PC-9 (cell line): ENCODE data around the gene ME1.

Experiments
- EZH2 ChIP-seq: fragments of 200-600 bp; sonication (generic); IDR thresholded peaks from 2 replicates; pipeline ENCODE4 v1.8.0; 2017; ENCODE audit warnings: antibody characterized with exemption, low read depth
- TF ChIP-seq, protein P1 (sequence below): fragments of 200-600 bp; sonication (generic); conservative IDR thresholded peaks from 2 replicates; pipeline ENCODE4 v1.6.1; 2017; ENCODE audit warnings: mixed run types, antibody characterized with exemption, mild to moderate bottlenecking, moderate library complexity

DNA sequence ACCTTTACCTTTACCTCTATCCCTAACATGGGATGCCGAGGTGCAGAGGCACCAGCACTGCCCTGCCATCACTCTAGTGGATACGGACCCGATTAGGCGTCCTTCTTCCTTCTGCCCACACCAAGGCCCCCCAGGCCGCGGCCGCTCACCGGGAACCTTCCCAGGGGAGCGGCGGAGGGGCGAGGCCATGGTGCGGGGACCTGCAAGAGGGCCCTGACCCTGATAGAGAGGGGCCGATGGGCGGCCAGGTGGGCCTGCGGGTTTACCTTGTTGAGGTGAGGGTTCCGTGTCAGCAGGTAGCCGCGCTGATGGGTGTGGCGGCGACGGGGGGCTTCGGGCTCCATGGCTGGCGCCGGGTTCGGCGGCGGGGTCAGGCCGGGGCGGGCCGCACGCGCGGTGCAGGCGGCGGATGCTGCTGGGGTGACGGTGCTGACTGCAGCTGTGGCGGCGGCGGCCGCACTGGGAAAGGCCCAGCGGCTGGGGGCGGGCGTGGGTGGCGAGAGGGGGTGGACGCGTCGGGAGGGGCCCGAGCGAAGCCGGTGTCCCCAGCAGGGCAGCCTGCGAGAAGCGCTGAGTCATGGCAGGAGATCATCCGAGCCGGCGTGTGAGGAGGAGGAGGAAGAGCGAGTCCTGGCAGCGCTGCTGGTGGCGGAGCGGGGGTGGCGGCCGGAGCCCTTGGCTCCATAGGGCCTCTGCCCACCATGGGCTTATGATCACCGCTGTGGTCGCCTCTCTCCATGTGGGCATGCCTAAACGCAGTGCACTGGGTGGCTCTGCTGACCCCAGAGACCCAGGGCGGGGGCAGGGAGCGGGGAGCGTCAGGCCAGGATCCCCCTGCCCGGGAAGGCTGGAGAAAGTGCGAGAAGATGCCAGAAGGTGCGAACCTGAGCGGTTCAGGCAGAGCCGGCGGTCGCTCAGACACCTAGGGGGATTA lies at the start of gene ME1:
- TF ChIP-seq, protein P1, sequence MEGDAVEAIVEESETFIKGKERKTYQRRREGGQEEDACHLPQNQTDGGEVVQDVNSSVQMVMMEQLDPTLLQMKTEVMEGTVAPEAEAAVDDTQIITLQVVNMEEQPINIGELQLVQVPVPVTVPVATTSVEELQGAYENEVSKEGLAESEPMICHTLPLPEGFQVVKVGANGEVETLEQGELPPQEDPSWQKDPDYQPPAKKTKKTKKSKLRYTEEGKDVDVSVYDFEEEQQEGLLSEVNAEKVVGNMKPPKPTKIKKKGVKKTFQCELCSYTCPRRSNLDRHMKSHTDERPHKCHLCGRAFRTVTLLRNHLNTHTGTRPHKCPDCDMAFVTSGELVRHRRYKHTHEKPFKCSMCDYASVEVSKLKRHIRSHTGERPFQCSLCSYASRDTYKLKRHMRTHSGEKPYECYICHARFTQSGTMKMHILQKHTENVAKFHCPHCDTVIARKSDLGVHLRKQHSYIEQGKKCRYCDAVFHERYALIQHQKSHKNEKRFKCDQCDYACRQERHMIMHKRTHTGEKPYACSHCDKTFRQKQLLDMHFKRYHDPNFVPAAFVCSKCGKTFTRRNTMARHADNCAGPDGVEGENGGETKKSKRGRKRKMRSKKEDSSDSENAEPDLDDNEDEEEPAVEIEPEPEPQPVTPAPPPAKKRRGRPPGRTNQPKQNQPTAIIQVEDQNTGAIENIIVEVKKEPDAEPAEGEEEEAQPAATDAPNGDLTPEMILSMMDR = no peak
- TF ChIP-seq EZH2 = no peak
